Peyer's patch (tissue), 4 donors: ENCODE measurements around the gene CXXC4. TPM values are rescaled to one million over a fixed set of nuclear protein-coding genes. Genes with fewer than 3 reads are reported as not detected.

Experiments
- DNase-seq, 3 donors: peaks; one replicate each; pipeline ENCODE4 v3.0.0-alpha.2; 2017 to 2019
- H3K27ac ChIP-seq, 4 donors: fragments of 200-600 bp; sonication (generic); one replicate each; pipeline ENCODE4 v1.5.1; 2016 to 2019
- H3K27me3 ChIP-seq, 2 donors: fragments of 200-600 bp; sonication (generic); one replicate each; pipeline ENCODE4 v1.5.1; 2019
- H3K36me3 ChIP-seq, 3 donors: fragments of 200-600 bp; sonication (generic); one replicate each; pipeline ENCODE4 v1.5.1; 2016 to 2019
- H3K4me1 ChIP-seq, 4 donors: fragments of 200-600 bp; sonication (generic); one replicate each; pipeline ENCODE4 v1.5.1; 2016 to 2019
- H3K4me3 ChIP-seq, 4 donors: fragments of 200-600 bp; sonication (generic); 1 replicate in 3 of 4; 2 replicates in 1 of 4; pipeline ENCODE4 v1.5.1; 2016 to 2019; ENCODE audit warnings: mild to moderate bottlenecking in 1 of 4
- H3K9me3 ChIP-seq, 4 donors: fragments of 200-600 bp; sonication (generic); one replicate each; pipeline ENCODE4 v1.5.1; 2016 to 2019; ENCODE audit warnings: mild to moderate bottlenecking in 1 of 4
- POLR2A ChIP-seq, 2 donors: fragments of 450-650 bp; IDR thresholded peaks; one replicate each; pipeline ENCODE4 v1.5.1; 2017; ENCODE audit warnings: antibody characterized with exemption in 2 of 2, mild to moderate bottlenecking in 2 of 2, moderate library complexity in 2 of 2
- total RNA-seq, 4 donors: library from RNA; depleted of rRNA; stranded (reverse); fragments of >200 nt; gene quantifications; one replicate each; pipeline ENCODE4 v1.1.0, GENCODE V29; 2016
- TF ChIP-seq, protein P1 (sequence below), 6 experiments: fragments of 450-650 bp in 4 of 6; fragments of 200-600 bp in 2 of 6; sonication (generic) in 1 of 6; IDR thresholded peaks; one replicate each; pipeline ENCODE4 v1.5.1; 2017 to 2019; ENCODE audit warnings: antibody characterized with exemption in 6 of 6, mild to moderate bottlenecking in 3 of 6, moderate library complexity in 1 of 6

CXXC4 gene
- total RNA-seq, 4 donors from 2014 or later, result 3.3 to 5.0 (median 3.4) TPM

DNA sequence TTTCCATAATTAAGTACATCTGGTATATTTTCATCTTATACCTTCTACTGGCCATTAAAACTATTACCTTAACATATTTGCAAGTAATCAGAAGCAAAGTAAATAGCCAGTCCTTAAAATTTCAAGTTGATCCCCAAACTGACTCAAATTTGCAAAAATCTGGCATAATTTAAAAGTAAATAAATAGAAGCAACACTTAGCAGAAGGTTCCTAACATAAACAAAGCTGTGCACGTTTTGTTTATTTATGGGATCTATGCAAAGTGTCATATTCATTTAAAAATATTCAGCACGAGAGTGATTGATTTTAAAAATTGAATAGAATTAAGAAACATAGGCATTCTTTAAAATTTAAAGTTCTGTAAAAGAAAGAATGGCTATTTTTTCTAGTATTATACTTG is 9.8 kb upstream of the CXXC4 start:
- no peaks in the 10 kb centered on the region for H3K9me3 ChIP-seq
- no peak overlapping the region for H3K27ac ChIP-seq
- H3K27me3 ChIP-seq, result no peaks in the 10 kb centered on the region
- TF ChIP-seq, protein P1, sequence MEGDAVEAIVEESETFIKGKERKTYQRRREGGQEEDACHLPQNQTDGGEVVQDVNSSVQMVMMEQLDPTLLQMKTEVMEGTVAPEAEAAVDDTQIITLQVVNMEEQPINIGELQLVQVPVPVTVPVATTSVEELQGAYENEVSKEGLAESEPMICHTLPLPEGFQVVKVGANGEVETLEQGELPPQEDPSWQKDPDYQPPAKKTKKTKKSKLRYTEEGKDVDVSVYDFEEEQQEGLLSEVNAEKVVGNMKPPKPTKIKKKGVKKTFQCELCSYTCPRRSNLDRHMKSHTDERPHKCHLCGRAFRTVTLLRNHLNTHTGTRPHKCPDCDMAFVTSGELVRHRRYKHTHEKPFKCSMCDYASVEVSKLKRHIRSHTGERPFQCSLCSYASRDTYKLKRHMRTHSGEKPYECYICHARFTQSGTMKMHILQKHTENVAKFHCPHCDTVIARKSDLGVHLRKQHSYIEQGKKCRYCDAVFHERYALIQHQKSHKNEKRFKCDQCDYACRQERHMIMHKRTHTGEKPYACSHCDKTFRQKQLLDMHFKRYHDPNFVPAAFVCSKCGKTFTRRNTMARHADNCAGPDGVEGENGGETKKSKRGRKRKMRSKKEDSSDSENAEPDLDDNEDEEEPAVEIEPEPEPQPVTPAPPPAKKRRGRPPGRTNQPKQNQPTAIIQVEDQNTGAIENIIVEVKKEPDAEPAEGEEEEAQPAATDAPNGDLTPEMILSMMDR (IDR thresholded peaks at IDR 0.05), result no peak
- no peak for TF ChIP-seq POLR2A (IDR thresholded peaks at IDR 0.05)
- no peaks in the 10 kb centered on the region for H3K36me3 ChIP-seq
- H3K4me3 ChIP-seq, result no peak overlapping the region
- H3K4me1 ChIP-seq, result no peaks in the 10 kb centered on the region
- no peak for DNase-seq

DNA sequence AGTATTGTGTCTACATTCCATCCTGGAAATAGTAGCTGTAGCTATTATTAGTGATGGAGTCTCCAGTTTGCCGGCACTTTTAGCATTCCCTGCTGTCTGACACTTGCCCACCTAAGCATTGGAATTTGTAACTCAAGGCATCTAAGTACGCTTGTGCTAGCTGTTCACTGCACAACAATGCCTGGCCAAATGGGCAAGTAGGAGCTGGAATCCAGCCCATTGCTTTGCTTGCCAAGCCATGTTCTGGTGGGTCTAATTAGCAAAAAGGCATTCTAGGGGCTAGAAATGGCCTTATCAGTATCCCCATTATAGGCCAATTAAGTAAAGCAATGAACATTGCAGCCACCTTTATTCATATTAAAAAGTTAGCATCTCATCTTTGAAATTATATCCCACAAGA is 7.8 kb upstream of the CXXC4 start:
- no peak for DNase-seq
- H3K4me1 ChIP-seq, result no peaks in the 10 kb centered on the region
- no peak overlapping the region for H3K27ac ChIP-seq
- H3K9me3 ChIP-seq, result no peaks in the 10 kb centered on the region
- TF ChIP-seq, protein P1 (IDR thresholded peaks at IDR 0.05), result no peak
- TF ChIP-seq POLR2A (IDR thresholded peaks at IDR 0.05), result no peak
- H3K27me3 ChIP-seq, result no peaks in the 10 kb centered on the region
- no peaks in the 10 kb centered on the region for H3K36me3 ChIP-seq
- H3K4me3 ChIP-seq, result no peak overlapping the region

DNA sequence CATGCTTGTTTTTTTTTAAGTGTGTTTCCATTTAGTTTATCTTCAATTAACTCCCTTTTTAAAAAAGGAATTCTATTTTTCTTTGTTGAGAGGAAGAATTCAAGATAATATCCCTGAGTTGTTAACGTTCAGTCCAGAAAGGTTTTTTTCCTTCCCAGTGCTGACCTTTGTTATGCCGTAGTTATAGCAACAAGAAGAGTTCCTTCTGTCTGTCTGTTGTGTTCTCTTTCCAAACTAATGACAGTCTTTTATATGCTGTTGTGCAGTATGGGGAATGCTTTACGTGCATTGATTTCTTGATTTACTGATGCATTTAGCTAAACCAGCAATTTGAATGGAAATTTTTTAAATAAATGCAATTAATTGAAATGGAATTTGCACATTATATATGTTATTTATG is 6.6 kb upstream of the CXXC4 start:
- no peak for TF ChIP-seq POLR2A (IDR thresholded peaks at IDR 0.05)
- TF ChIP-seq, protein P1 (IDR thresholded peaks at IDR 0.05), result no peak
- no peaks in the 10 kb centered on the region for H3K4me1 ChIP-seq
- H3K27me3 ChIP-seq, result no peaks in the 10 kb centered on the region
- DNase-seq, result no peak
- no peaks in the 10 kb centered on the region for H3K36me3 ChIP-seq
- H3K27ac ChIP-seq, result no peak overlapping the region
- no peaks in the 10 kb centered on the region for H3K9me3 ChIP-seq
- no peak overlapping the region for H3K4me3 ChIP-seq

DNA sequence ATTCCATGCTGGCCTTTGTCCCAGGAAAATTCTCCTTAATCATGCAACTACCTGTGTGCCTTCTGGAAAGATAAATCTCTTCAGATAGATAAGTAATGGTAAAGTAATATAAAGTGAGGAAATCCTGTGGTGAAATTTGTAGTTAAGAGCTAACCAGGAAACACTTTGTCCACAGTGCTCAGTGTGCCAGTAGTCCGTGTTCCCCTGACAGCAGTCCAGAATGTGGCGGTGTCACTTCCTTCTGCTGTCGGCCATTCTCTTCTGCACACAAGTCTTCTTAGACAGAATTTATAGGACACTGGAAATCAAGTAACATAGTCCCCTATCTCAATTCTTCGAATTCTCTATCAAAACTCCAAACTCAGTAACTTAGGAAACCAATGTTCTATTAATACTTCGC is 5.7 kb upstream of the CXXC4 start:
- TF ChIP-seq, protein P1 (IDR thresholded peaks at IDR 0.05), result no peak
- no peak for TF ChIP-seq POLR2A (IDR thresholded peaks at IDR 0.05)
- Histone ChIP-seq H3K9me3 (no peaks in the 10 kb centered on the region), H3K36me3 (no peaks in the 10 kb centered on the region), H3K27ac (peak overlapping the region in 2 of 4 donors; percentile 25 to 46), H3K4me3 (no peak overlapping the region), H3K4me1 (no peaks in the 10 kb centered on the region), H3K27me3 (no peaks in the 10 kb centered on the region)
- peak in 2 of 3 donors; percentile 47 to 62 for DNase-seq

DNA sequence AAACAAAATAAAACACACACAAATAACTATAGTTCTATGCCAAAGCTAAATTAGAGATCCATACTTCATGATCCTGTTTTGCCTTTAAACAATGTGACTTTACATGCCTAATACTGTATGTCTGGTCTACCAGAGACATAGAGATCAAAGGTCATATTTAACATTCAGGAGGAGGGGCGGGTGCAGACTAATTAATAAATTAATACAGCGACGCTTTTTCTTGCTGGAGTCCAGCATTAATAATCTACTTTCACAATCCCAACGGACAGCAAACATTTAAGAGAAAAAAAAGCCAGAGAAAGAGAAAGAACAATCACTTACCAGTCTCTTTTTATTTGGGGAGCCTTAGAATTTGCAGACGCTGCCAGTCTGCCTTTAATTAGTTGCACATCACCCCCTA is 509 bp downstream of the CXXC4 start:
- Histone ChIP-seq H3K27me3 (no peaks in the 10 kb centered on the region), H3K4me3 (peak overlapping the region in 3 of 4 donors; percentile 32 to 53 (median 49)), H3K4me1 (peaks cover 0 to 14% (median 2%) of the 10 kb centered on the region in 4 donors), H3K9me3 (no peaks in the 10 kb centered on the region), H3K27ac (peak overlapping the region in 3 of 4 donors; percentile 51 to 93 (median 74)), H3K36me3 (no peaks in the 10 kb centered on the region)
- no peak for DNase-seq
- TF ChIP-seq, protein P1 (IDR thresholded peaks at IDR 0.05), result no peak
- TF ChIP-seq POLR2A (IDR thresholded peaks at IDR 0.05), result no peak
